Peyer's patch (tissue), 4 donors: Measurements from ENCODE around the gene MINPP1.

Source experiments
- CTCF ChIP-seq, 6 experiments: fragments of 450-650 bp in 4 of 6; fragments of 200-600 bp in 2 of 6; sonication (generic) in 1 of 6; IDR thresholded peaks; one replicate each; pipeline ENCODE4 v1.5.1; 2017 to 2019; ENCODE audit warnings: antibody characterized with exemption in 6 of 6, mild to moderate bottlenecking in 3 of 6, moderate library complexity in 1 of 6
- POLR2A ChIP-seq, 2 donors: fragments of 450-650 bp; IDR thresholded peaks; one replicate each; pipeline ENCODE4 v1.5.1; 2017; ENCODE audit warnings: antibody characterized with exemption in 2 of 2, mild to moderate bottlenecking in 2 of 2, moderate library complexity in 2 of 2

GRCh38 chr10:87541114-87541513 lies 36.4 kb downstream of the MINPP1 start:
- TF ChIP-seq POLR2A (IDR thresholded peaks at IDR 0.05) (no peak), CTCF (IDR thresholded peaks at IDR 0.05) (no peak)
